H1 (cell line): Measurements from ENCODE around the gene BRAP. TPM values are rescaled to one million over a fixed set of nuclear protein-coding genes. Genes with fewer than 3 reads are reported as not detected.

ENCODE experiments used
- CBX5 ChIP-seq: fragments of 300-800, 300-1000 bp; sonication (generic); IDR thresholded peaks from 2 replicates; pipeline ENCODE4 v1.7.1; 2016; ENCODE audit warnings: antibody characterized with exemption, low read length, low read depth
- CHD7 ChIP-seq: fragments of 300-600 bp; sonication (generic); IDR thresholded peaks from 2 replicates; pipeline ENCODE4 v1.7.1; 2012; ENCODE audit warnings: low read length, moderate library complexity, mild to moderate bottlenecking, inconsistent platforms; ENCODE audit not compliant: insufficient replicate concordance
- EP300 ChIP-seq, 2 experiments: IDR thresholded peaks; 1 replicate in 1 of 2; 2 replicates in 1 of 2; pipeline ENCODE4 v1.6.1; 2011 to 2012; ENCODE audit warnings: low read depth in 2 of 2, low read length in 2 of 2, mild to moderate bottlenecking in 2 of 2, borderline replicate concordance in 1 of 2, inconsistent platforms in 1 of 2, moderate library complexity in 1 of 2
- JUN ChIP-seq: IDR thresholded peaks from 2 replicates; pipeline ENCODE4 v1.6.1; 2011; ENCODE audit warnings: low read depth, mild to moderate bottlenecking, improper control_type of control experiment, low read length
- RAD21 ChIP-seq, 2 experiments: IDR thresholded peaks in 1 of 2; conservative IDR thresholded peaks in 1 of 2; 2 replicates each; pipeline ENCODE4 v1.6.1; 2011; ENCODE audit warnings: low read depth in 2 of 2, low read length in 2 of 2, improper control_type of control experiment in 1 of 2, inconsistent platforms in 1 of 2, mild to moderate bottlenecking in 1 of 2, moderate library complexity in 1 of 2
- SIRT6 ChIP-seq: IDR thresholded peaks from one replicate; pipeline ENCODE4 v1.7.1; 2012; ENCODE audit warnings: low read length, inconsistent platforms
- TAF1 ChIP-seq: IDR thresholded peaks from 2 replicates; pipeline ENCODE4 v1.6.1; 2011; ENCODE audit warnings: mild to moderate bottlenecking, low read depth, low read length
- TAF7 ChIP-seq: optimal IDR thresholded peaks from 2 replicates; pipeline ENCODE3; 2011; ENCODE audit warnings: low read depth, mild to moderate bottlenecking, inconsistent platforms, low read length, moderate library complexity, borderline replicate concordance
- TBP ChIP-seq: IDR thresholded peaks from 2 replicates; pipeline ENCODE4 v1.6.1; 2011; ENCODE audit warnings: low read depth, low read length, improper control_type of control experiment
- USF2 ChIP-seq: IDR thresholded peaks from 2 replicates; pipeline ENCODE4 v1.6.1; 2011; ENCODE audit warnings: low read length, improper control_type of control experiment
- YY1 ChIP-seq: IDR thresholded peaks from 2 replicates; pipeline ENCODE4 v1.6.1; 2011; ENCODE audit warnings: low read depth, mild to moderate bottlenecking, low read length
- polyA plus RNA-seq, 7 experiments: library from polyadenylated mRNA; depleted of rRNA in 3 of 7; stranded (reverse) in 5 of 7; unstranded in 2 of 7; fragments of >200 nt in 5 of 7; fragments of 200-250 nt in 2 of 7; gene quantifications; 1 replicate in 5 of 7; 2 replicates in 1 of 7; 4 replicates in 1 of 7; pipeline versions ENCODE4 v1.2.1 to v1.2.3, GENCODE V29; 2011 to 2013; ENCODE audit warnings: missing spikeins in 2 of 7, mixed read lengths in 2 of 7
- total RNA-seq: library from RNA; stranded (reverse); fragmentation: NEBNext Ultra II Directional; extraction: Animal tissue kit (Norgen Biotek cat#: 25700); gene quantifications from 2 replicates; pipeline ENCODE4 v1.2.1, GENCODE V29; 2021

The BRAP gene
- total and polyA plus RNA-seq, 2 of the 8 experiments (the other 6 are each of a cell fraction or from before 2014, with no cell fraction given): 12.8 to 22.2 TPM

DNA sequence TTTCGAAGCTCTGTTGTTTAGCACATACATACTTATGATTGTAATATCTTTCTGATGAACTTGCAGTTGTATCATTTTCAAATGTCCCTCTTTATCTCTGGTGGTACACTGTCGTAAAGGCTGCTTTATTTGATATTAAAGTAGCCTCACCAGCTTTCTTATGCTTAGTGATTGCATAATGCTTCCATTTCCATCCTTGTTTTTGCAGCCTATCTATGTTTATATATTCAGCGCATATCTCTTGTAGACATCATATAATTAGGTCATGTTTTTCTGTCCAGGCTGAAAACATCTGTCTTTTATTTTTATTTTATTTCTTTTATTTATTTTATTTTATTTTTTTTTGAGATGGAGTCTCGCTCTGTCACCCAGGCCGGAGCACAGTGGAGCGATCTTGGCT lies 34.7 kb upstream of the BRAP start (continued):
- TF ChIP-seq CHD7 (no peak), EP300 (IDR thresholded peaks at IDR 0.05; ENCODE audit: borderline replicate concordance in 1 of 2, low read depth in 2 of 2, low read length in 2 of 2) (no peak), USF2 (no peak), JUN (no peak), YY1 (no peak), TBP (no peak), SIRT6 (no peak), RAD21 (IDR thresholded peaks at IDR 0.05 in 1 of 2, conservative IDR thresholded peaks at IDR 0.05 in 1 of 2; ENCODE audit: low read depth in 2 of 2, low read length in 2 of 2) (no peak), TAF7 (no peak), TAF1 (no peak), CBX5 (no peak)
